T-helper 17 cell (primary cell): ENCODE results near the gene NUCB1. TPM values are rescaled to one million over a fixed set of nuclear protein-coding genes. Genes with fewer than 3 reads are reported as not detected.
A peak's percentile ranks its signal among the peaks of the same experiment; 100 is the strongest.
"Not testable (repeated sequence)": the region's sequence is repeated elsewhere in the genome, so short reads cannot be mapped to it uniquely, and the experiment has no call there.

Experiments
- ATAC-seq: fragments of 150-1000 bp; cut with Tn5 transposase; 2 replicates; pipeline ENCODE4 v1.10.0; 2021; ENCODE audit warnings: mild to moderate bottlenecking, moderate library complexity
- DNase-seq, 3 donors: peaks; one replicate each; pipeline versions ENCODE4 v3.0.0 to v3.0.0-alpha.2; 2020 to 2021
- H3K9me3 ChIP-seq: one replicate; pipeline ENCODE4 v1.7.0; 2013; ENCODE audit warnings: low read length, mild to moderate bottlenecking; ENCODE audit not compliant: control insufficient read depth, poor library complexity, severe bottlenecking
- H3K27ac Mint-ChIP-seq: one replicate; pipeline ENCODE4 v1.8.0; 2022; ENCODE audit warnings: mild to moderate bottlenecking, moderate library complexity, mixed read lengths
- H3K27me3 Mint-ChIP-seq: one replicate; pipeline ENCODE4 v1.8.0; 2022; ENCODE audit warnings: mixed read lengths
- H3K36me3 Mint-ChIP-seq: one replicate; pipeline ENCODE4 v1.8.0; 2022; ENCODE audit warnings: low read depth, mixed read lengths
- H3K4me1 Mint-ChIP-seq: one replicate; pipeline ENCODE4 v1.8.0; 2022; ENCODE audit warnings: mild to moderate bottlenecking, mixed read lengths
- H3K4me3 Mint-ChIP-seq: one replicate; pipeline ENCODE4 v1.8.0; 2022; ENCODE audit warnings: mild to moderate bottlenecking, moderate library complexity, mixed read lengths
- total RNA-seq, 4 donors: library from RNA in 2 of 4; stranded (reverse) in 2 of 4; gene quantifications; one replicate each; pipeline ENCODE4 v1.2.3 and lab custom pipeline; 2022 to 2026

NUCB1 gene
- total RNA-seq, 2 donors from 2014 or later, result 118 to 135 TPM

DNA sequence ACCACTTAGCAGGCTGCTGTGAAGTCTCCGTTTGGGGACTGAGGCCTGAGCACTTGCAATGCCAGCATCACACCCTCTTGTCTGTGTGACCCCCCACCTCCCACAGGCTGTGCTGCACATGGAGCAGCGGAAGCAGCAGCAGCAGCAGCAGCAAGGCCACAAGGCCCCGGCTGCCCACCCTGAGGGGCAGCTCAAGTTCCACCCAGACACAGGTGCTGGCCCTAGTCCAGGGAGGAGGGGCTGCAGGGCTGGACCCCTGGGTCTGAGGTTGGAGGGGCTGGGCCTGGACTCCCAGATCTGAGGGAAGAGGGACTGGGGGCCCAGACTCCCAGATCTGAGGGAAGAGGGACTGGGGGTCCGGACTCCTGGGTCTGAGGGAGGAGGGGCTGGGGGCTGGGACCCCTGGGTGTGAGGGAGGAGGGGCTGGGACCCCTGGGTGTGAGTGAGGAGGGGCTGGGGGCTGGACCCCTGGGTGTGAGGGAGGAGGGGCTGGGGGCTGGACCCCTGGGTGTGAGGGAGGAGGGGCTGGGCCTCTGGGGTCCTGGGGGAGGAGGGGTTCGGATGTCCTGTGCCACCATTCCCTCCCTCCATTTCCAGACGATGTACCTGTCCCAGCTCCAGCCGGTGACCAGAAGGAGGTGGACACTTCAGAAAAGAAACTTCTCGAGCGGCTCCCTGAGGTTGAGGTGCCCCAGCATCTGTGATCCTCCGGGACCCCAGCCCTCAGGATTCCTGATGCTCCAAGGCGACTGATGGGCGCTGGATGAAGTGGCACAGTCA, 21.8 kb downstream of the NUCB1 start:
- Mint-ChIP-seq H3K4me3 (no peak overlapping the region), H3K27me3 (no peaks in the 10 kb centered on the region), H3K36me3 (no peaks in the 10 kb centered on the region), H3K27ac (no peak overlapping the region), H3K4me1 (peaks cover 2% of the 10 kb centered on the region)
- no peak for ATAC-seq
- H3K9me3 ChIP-seq, result no peaks in the 10 kb centered on the region
- DNase-seq, result no peak

DNA sequence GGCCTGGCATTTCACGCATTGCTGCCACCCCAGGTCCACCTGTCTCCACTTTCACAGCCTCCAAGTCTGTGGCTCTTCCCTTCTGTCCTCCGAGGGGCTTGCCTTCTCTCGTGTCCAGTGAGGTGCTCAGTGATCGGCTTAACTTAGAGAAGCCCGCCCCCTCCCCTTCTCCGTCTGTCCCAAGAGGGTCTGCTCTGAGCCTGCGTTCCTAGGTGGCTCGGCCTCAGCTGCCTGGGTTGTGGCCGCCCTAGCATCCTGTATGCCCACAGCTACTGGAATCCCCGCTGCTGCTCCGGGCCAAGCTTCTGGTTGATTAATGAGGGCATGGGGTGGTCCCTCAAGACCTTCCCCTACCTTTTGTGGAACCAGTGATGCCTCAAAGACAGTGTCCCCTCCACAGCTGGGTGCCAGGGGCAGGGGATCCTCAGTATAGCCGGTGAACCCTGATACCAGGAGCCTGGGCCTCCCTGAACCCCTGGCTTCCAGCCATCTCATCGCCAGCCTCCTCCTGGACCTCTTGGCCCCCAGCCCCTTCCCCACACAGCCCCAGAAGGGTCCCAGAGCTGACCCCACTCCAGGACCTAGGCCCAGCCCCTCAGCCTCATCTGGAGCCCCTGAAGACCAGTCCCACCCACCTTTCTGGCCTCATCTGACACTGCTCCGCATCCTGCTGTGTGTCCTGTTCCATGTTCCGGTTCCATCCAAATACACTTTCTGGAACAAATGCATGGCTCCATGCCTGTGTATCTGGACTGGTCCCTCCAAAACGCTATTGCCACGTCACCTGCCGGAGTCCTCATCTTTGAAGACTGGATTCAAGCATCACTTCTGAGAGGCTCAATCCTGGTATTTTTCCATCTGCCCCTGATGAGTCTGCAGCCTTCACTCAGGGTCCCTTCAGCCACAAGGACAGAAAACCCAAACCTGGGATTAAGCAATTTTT, 22.7 kb downstream of the NUCB1 start:
- no peak for DNase-seq
- H3K4me1 Mint-ChIP-seq, result peaks cover 2% of the 10 kb centered on the region
- ATAC-seq, result no peak
- no peaks in the 10 kb centered on the region for H3K36me3 Mint-ChIP-seq
- no peaks in the 10 kb centered on the region for H3K27me3 Mint-ChIP-seq
- H3K27ac Mint-ChIP-seq, result no peak overlapping the region
- H3K9me3 ChIP-seq, result no peaks in the 10 kb centered on the region
- H3K4me3 Mint-ChIP-seq, result no peak overlapping the region

DNA sequence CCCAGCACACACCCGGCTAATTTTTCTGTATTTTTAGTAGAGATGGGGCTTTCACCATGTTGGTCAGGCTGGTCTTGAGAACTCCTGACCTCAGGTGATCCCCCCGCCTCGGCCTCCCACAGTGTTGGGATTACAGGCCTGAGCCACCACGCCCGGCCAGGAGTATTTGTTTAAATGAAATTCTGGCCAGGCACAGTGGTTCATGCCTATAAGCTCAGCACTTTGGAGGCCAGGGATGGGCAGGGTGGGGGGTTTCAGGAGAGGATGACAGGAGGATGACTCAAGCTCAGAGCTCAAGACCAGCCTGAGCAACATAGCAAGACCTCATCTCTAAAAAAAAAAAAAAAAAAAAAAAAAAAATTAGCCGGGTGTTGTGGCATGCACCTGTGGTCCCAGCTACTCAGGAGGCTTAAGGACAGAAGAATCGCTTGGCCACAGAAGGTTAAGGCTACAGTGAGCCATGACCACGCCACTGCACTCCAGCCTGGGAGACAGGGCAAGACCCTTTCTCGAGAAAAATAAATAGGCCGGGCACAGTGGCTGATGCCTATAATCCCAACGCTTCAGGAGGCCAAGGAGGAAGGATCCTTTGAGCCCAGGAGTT, 25.2 kb downstream of the NUCB1 start:
- DNase-seq (no peak), ATAC-seq (no peak)
- Mint-ChIP-seq H3K4me1 (no peaks in the 10 kb centered on the region), H3K4me3 (no peak overlapping the region), H3K27me3 (no peaks in the 10 kb centered on the region), H3K27ac (no peak overlapping the region), H3K36me3 (no peaks in the 10 kb centered on the region)
- no peaks in the 10 kb centered on the region for H3K9me3 ChIP-seq

DNA sequence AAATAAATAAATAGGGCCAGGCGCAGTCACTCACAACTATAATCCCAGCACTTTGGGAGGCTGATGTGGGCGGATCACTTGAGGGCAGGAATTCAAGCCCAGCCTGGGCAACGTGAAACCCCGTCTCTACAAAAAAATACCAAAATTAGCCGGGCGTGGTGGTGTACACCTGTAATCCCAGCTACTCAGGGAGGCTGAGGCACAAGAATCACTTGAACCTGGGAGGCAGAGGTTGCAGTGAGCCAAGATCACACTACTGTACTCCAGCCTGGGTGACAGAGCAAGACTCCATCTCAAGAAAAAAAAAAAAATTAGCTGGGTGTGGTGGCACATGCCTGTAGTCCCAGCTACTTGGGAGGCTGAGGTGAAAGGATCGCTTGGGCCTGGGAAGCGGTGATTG, 25.8 kb downstream of the NUCB1 start:
- not testable (repeated sequence) for H3K36me3 Mint-ChIP-seq, H3K4me3 Mint-ChIP-seq, H3K27me3 Mint-ChIP-seq, H3K4me1 Mint-ChIP-seq, H3K27ac Mint-ChIP-seq, ATAC-seq, DNase-seq, H3K9me3 ChIP-seq

DNA sequence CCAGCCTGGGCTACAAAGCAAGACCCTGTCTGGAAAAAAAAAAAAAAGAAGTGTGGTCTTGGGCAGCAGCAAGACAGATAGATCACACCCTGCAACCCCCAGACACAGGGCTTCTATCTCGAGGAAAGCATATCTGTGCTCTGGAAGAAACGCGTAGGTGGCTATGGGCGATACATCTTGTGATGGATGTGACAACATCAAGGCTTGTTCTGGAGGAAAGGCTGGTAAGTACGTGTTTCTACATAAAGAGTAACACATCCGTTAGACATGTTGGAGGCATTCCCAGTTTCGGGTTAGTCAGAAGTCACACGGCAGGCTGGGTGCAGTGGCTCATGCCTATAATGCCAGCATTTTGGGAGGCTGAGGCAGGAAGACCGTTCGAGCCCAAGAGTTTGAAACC, 26.8 kb downstream of the NUCB1 start:
- no peaks in the 10 kb centered on the region for H3K27me3 Mint-ChIP-seq
- no peaks in the 10 kb centered on the region for H3K36me3 Mint-ChIP-seq
- DNase-seq, result no peak
- H3K4me3 Mint-ChIP-seq, result no peak overlapping the region
- no peaks in the 10 kb centered on the region for H3K9me3 ChIP-seq
- no peak for ATAC-seq
- H3K27ac Mint-ChIP-seq, result no peak overlapping the region
- no peaks in the 10 kb centered on the region for H3K4me1 Mint-ChIP-seq

DNA sequence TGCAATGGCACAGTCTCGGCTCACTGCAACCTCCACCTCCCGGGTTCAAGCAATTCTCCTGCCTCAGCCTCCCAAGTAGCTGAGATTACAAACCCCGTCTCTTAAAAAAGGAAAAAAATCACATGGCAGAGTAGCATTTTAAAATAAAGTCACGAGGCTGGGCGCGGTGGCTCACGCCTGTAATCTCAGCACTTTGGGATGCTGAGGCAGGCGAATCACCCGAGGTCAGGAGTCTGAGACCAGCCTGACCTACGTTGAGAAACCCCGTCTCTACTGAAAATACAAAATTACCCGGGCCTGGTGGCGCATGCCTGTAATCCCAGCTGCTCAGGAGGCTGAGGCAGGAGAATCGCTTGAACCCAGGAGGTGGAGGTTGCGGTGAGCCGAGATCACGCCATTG, 27.6 kb downstream of the NUCB1 start:
- DNase-seq, H3K4me1 Mint-ChIP-seq, ATAC-seq, H3K27me3 Mint-ChIP-seq, H3K4me3 Mint-ChIP-seq, H3K36me3 Mint-ChIP-seq, H3K9me3 ChIP-seq, H3K27ac Mint-ChIP-seq: not testable (repeated sequence)

DNA sequence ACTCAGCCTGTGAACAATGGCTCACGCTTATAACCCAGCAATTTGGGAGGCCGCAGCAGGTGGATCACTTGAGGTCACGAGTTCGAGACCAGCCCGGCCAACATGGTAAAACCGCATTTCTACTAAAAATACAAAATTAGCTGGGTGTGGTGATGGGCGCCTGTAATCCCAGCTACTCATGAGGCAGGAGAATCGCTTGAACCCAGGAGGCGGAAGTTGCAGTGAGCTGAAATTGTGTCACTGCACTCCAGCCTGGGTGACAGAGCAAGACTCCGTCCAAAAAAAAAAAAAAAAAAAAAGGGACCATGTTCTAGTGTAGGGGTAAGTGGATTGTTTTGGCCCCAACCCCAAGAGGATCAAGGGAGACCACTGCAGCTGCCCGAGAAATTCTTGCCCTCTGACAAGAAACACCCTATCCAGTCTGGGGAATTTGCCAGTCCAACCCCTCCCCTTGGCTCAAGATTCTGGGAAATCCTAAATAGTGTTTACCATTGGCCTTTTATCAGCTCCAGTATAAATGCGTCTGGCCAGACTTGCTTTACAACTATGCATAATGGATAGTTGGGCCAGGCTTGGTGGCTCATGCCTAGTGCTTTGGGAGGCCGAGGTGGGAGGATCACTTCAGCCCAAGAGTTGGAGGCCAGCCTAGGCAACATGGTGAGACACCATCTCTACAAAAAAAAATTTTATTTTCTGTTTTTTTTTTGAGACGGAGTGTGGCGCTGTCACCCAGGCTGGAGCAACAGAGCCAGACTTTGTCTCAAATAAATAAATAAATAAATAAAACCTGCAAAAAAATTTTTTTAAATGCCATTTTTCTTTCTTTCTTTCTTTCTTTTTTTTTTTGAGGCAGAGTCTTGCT, 28.3 kb downstream of the NUCB1 start:
- ATAC-seq (no peak), DNase-seq (no peak)
- Mint-ChIP-seq H3K27me3 (no peaks in the 10 kb centered on the region), H3K27ac (no peak overlapping the region), H3K4me1 (peaks cover 3% of the 10 kb centered on the region), H3K4me3 (no peak overlapping the region), H3K36me3 (no peaks in the 10 kb centered on the region)
- H3K9me3 ChIP-seq, result no peaks in the 10 kb centered on the region

DNA sequence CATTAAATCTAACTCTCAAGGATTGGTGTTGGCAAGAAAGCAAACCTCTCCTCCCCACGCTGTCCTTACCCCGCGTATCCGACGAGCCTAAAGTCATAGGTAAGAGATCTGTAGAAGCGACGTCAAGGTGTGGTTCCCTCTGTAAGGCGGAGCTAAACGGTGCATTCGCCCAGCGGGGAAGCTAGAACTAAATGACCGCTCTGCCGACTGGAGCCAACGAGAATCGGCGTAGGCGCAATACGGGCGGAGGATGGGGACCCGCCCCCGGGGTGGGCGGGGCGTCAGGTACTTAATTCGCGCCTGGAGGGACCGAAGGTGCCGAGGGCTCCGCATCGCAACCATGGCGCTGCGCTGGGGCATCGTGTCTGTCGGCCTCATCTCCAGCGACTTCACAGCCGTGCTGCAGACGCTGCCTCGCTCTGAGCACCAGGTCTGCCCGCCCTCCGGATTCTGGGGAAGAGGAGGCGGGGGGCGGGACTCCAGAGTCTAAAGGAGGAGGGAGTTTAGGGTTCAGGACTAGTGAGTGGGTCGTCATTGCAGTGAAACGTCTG, 33.3 kb downstream of the NUCB1 start, which contains the start of gene DHDH:
TSS of gene DHDH (plus strand) at position 318 of the 551 bp plus-strand sequence. CDS start at position 341, 23 bp downstream.
- DNase-seq (peak; percentile 76 to 83 (median 80)), ATAC-seq (peak; percentile 99)
- no peaks in the 10 kb centered on the region for H3K9me3 ChIP-seq
- Mint-ChIP-seq H3K4me1 (peaks cover 8% of the 10 kb centered on the region), H3K27ac (no peak within 1 kb of the TSS), H3K4me3 (peak within 1 kb of the TSS; percentile 88), H3K27me3 (no peaks in the 10 kb centered on the region), H3K36me3 (no peaks in the 10 kb centered on the region)

DNA sequence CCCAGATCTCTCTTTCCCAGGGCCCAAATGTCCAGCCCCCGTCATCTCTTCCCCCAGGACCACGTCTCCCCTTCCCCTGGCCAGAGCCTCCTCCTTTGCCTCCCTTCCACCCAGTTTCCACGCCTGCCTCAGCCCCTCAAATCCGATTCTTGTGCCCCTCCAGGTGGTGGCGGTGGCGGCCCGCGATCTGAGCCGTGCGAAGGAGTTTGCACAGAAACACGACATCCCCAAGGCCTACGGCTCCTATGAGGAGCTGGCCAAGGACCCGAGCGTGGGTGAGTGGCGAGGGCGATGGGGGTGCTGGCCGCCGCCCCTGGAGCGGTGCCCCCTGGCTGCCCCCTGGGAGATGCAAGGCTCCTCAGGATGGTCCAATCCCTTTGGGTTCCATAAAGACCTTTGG, 34.7 kb downstream of the NUCB1 start:
- H3K9me3 ChIP-seq, result no peaks in the 10 kb centered on the region
- Mint-ChIP-seq H3K4me1 (peaks cover 8% of the 10 kb centered on the region), H3K27me3 (no peaks in the 10 kb centered on the region), H3K4me3 (peak overlapping the region; percentile 43), H3K27ac (no peak overlapping the region), H3K36me3 (no peaks in the 10 kb centered on the region)
- DNase-seq (no peak), ATAC-seq (no peak)

DNA sequence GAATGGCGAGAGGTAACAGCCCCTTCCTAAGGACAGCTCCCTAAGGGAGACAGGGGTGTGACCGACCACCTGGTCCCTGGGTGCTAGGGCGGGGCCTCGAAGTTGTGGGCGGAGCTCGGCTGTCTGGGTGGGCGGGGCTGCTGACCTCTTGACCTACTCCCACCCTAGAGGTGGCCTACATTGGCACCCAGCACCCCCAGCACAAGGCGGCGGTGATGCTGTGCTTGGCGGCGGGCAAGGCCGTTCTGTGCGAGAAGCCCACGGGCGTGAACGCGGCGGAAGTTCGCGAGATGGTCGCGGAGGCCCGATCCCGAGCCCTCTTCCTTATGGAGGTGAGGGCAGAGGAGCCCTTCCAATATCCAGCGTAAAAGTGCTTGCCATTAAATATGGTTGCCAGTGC, 35.8 kb downstream of the NUCB1 start:
- DNase-seq, result no peak
- no peaks in the 10 kb centered on the region for H3K9me3 ChIP-seq
- Mint-ChIP-seq H3K27me3 (no peaks in the 10 kb centered on the region), H3K4me1 (peaks cover 8% of the 10 kb centered on the region), H3K36me3 (no peaks in the 10 kb centered on the region), H3K4me3 (no peak overlapping the region), H3K27ac (no peak overlapping the region)
- ATAC-seq, result no peak

DNA sequence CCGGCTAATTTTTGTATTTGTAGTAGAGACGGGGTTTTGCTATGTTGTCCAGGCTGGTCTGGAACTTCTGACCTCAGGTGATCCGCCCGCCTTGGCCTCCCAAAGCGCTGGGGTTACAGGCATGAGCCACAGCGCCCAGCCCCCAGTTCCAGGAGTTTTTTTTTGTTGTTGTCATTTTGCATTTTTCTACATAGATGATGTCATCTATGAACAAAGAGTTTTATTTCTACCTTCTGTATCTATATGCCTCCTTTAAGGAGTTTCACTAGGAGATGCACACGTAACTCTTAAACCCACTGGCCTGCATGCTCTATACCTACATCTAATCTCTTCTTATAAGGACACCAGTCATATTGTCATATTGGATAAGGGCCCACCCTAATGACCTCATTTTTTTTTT, 38.1 kb downstream of the NUCB1 start:
- no peaks in the 10 kb centered on the region for H3K9me3 ChIP-seq
- Mint-ChIP-seq H3K4me3 (no peak overlapping the region), H3K36me3 (no peaks in the 10 kb centered on the region), H3K27me3 (no peaks in the 10 kb centered on the region), H3K27ac (no peak overlapping the region), H3K4me1 (peaks cover 6% of the 10 kb centered on the region)
- ATAC-seq (no peak), DNase-seq (no peak)

DNA sequence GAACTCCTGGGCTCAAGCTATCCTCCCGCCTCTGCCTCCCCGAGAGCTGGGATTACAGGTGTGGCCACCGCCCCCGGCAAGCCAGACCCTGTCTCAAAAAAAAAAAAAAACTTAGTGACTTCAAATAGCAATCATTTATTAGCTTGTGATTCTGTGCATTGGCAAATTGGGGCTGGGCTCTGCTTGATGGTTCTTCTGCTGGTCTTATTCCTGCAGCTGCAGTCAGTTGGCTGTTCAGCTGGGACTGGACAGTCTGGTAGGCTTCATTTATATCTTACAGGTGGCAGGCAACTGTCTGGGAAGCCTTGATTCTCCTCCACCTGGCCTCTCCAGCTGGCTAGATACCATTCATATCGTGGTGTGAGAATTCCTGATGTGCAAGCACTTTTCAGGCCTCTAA, 40.8 kb downstream of the NUCB1 start:
- ATAC-seq (no peak), DNase-seq (no peak)
- no peaks in the 10 kb centered on the region for H3K36me3 Mint-ChIP-seq
- no peak overlapping the region for H3K4me3 Mint-ChIP-seq
- no peaks in the 10 kb centered on the region for H3K9me3 ChIP-seq
- no peak overlapping the region for H3K27ac Mint-ChIP-seq
- H3K27me3 Mint-ChIP-seq, result no peaks in the 10 kb centered on the region
- no peaks in the 10 kb centered on the region for H3K4me1 Mint-ChIP-seq
